PFSK-1 (cell line): ENCODE results near the gene ATP11B.

ENCODE experiments used
- FOXP2 ChIP-seq: optimal IDR thresholded peaks from 2 replicates; pipeline ENCODE3; 2011; ENCODE audit warnings: borderline replicate concordance, control low read depth, inconsistent platforms; ENCODE audit not compliant: insufficient read depth; ENCODE audit errors: extremely low read length, extremely low read depth
- POLR2AphosphoS5 ChIP-seq: IDR thresholded peaks from 2 replicates; pipeline ENCODE4 v1.6.1; 2012; ENCODE audit warnings: low read depth, mild to moderate bottlenecking, control low read depth, low read length, moderate library complexity
- REST ChIP-seq, 2 experiments: IDR thresholded peaks; 2 replicates each; pipeline versions ENCODE4 v1.6.1 to v1.8.0; 2011 to 2012; ENCODE audit warnings: low read depth in 2 of 2, low read length in 2 of 2, control low read depth in 1 of 2, inconsistent platforms in 1 of 2, mild to moderate bottlenecking in 1 of 2, moderate library complexity in 1 of 2; ENCODE audit not compliant: insufficient read depth in 1 of 2
- SIN3A ChIP-seq: IDR thresholded peaks from 2 replicates; pipeline ENCODE4 v1.6.1; 2012; ENCODE audit warnings: mild to moderate bottlenecking, low read length, moderate library complexity, borderline replicate concordance; ENCODE audit not compliant: insufficient read depth
- TAF1 ChIP-seq: IDR thresholded peaks from 2 replicates; pipeline ENCODE4 v1.6.1; 2012; ENCODE audit warnings: low read length, control low read depth, borderline replicate concordance; ENCODE audit not compliant: insufficient read depth

Gene ATP11B

GRCh38 chr3:182909318-182910040, 116.2 kb downstream of the ATP11B start:
- no peak for TF ChIP-seq TAF1
- TF ChIP-seq POLR2AphosphoS5, result no peak
- TF ChIP-seq REST (IDR thresholded peaks at IDR 0.05; ENCODE audit: insufficient read depth in 1 of 2, low read depth in 2 of 2, low read length in 2 of 2), result no peak
- TF ChIP-seq FOXP2, result no peak

GRCh38 chr3:182910936-182911781, 117.9 kb downstream of the ATP11B start:
- TF ChIP-seq FOXP2 (no peak), POLR2AphosphoS5 (no peak), TAF1 (no peak), REST (IDR thresholded peaks at IDR 0.05; ENCODE audit: insufficient read depth in 1 of 2, low read depth in 2 of 2, low read length in 2 of 2) (no peak), SIN3A (no peak)

- no peak for TF ChIP-seq REST (IDR thresholded peaks at IDR 0.05; ENCODE audit: insufficient read depth in 1 of 2, low read depth in 2 of 2, low read length in 2 of 2)
- no peak for TF ChIP-seq FOXP2
- TF ChIP-seq SIN3A, result no peak
- TF ChIP-seq POLR2AphosphoS5, result no peak
- TF ChIP-seq TAF1, result no peak
Observed at GRCh38 chr3:182911782-182912111, 118.4 kb downstream of the ATP11B start.

- TF ChIP-seq FOXP2 (no peak), POLR2AphosphoS5 (no peak), SIN3A (no peak), TAF1 (no peak)
Observed at GRCh38 chr3:182912474-182912873, 119.2 kb downstream of the ATP11B start.

GRCh38 chr3:182913889-182914288, 120.6 kb downstream of the ATP11B start:
- TF ChIP-seq REST (IDR thresholded peaks at IDR 0.05; ENCODE audit: insufficient read depth in 1 of 2, low read depth in 2 of 2, low read length in 2 of 2) (no peak), SIN3A (no peak), FOXP2 (no peak)
